H1 (cell line): ENCODE data around the gene THAP7.

ENCODE experiments used
- ATF2 ChIP-seq: IDR thresholded peaks from 2 replicates; pipeline ENCODE4 v1.6.1; 2012; ENCODE audit warnings: low read length, inconsistent platforms
- CEBPB ChIP-seq: IDR thresholded peaks from 2 replicates; pipeline ENCODE4 v1.6.1; 2012; ENCODE audit warnings: low read depth, low read length
- CHD2 ChIP-seq: IDR thresholded peaks from 2 replicates; pipeline ENCODE4 v1.6.1; 2012; ENCODE audit warnings: low read length, improper control_type of control experiment
- CREB1 ChIP-seq: IDR thresholded peaks from 2 replicates; pipeline ENCODE4 v1.6.1; 2012; ENCODE audit warnings: inconsistent platforms
- CTCF ChIP-seq, 3 experiments: IDR thresholded peaks; 1 replicate in 2 of 3; 2 replicates in 1 of 3; pipeline versions ENCODE4 v1.5.1 to v1.6.1; 2011; ENCODE audit warnings: low read length in 3 of 3, mild to moderate bottlenecking in 3 of 3, inconsistent platforms in 2 of 3, low read depth in 1 of 3, moderate library complexity in 1 of 3; ENCODE audit not compliant: insufficient read depth in 1 of 3; ENCODE audit errors: control extremely low read depth in 1 of 3
- EZH2 ChIP-seq: fragments of 200-600 bp; sonication (generic); IDR thresholded peaks from 2 replicates; pipeline ENCODE4 v1.7.1; 2012; ENCODE audit warnings: low read depth, mild to moderate bottlenecking, moderate library complexity, low read length, inconsistent platforms; ENCODE audit not compliant: severe bottlenecking
- POLR2A ChIP-seq, 2 experiments: IDR thresholded peaks; 1 replicate in 1 of 2; 2 replicates in 1 of 2; pipeline ENCODE4 v1.6.1; 2011; ENCODE audit warnings: low read depth in 2 of 2, low read length in 2 of 2, mild to moderate bottlenecking in 2 of 2; ENCODE audit errors: control extremely low read depth in 1 of 2
- RAD21 ChIP-seq, 2 experiments: IDR thresholded peaks in 1 of 2; conservative IDR thresholded peaks in 1 of 2; 2 replicates each; pipeline ENCODE4 v1.6.1; 2011; ENCODE audit warnings: low read depth in 2 of 2, low read length in 2 of 2, improper control_type of control experiment in 1 of 2, inconsistent platforms in 1 of 2, mild to moderate bottlenecking in 1 of 2, moderate library complexity in 1 of 2
- SRF ChIP-seq: IDR thresholded peaks from 2 replicates; pipeline ENCODE4 v1.6.1; 2011; ENCODE audit warnings: mild to moderate bottlenecking, low read depth, low read length, moderate library complexity
- SUZ12 ChIP-seq: fragments of 200-600 bp; sonication (generic); IDR thresholded peaks from 2 replicates; pipeline ENCODE4 v1.6.1; 2012; ENCODE audit warnings: mild to moderate bottlenecking, inconsistent platforms, low read length, moderate library complexity, mixed read lengths
- ZNF274 ChIP-seq: IDR thresholded peaks from 2 replicates; pipeline ENCODE4 v1.7.0; 2012; ENCODE audit warnings: low read length, borderline replicate concordance; ENCODE audit errors: extremely low read depth

- TF ChIP-seq SRF (no peak), CTCF (IDR thresholded peaks at IDR 0.05; ENCODE audit: control extremely low read depth in 1 of 3, insufficient read depth in 1 of 3, low read depth in 1 of 3, low read length in 3 of 3) (no peak), CHD2 (no peak), CREB1 (no peak), POLR2A (IDR thresholded peaks at IDR 0.05; ENCODE audit: control extremely low read depth in 1 of 2, low read depth in 2 of 2, low read length in 2 of 2) (no peak), CEBPB (no peak), EZH2 (no peak), ATF2 (no peak), SUZ12 (no peak), RAD21 (IDR thresholded peaks at IDR 0.05 in 1 of 2, conservative IDR thresholded peaks at IDR 0.05 in 1 of 2; ENCODE audit: low read depth in 2 of 2, low read length in 2 of 2) (no peak), ZNF274 (no peak)
These were observed 24.1 kb upstream of the THAP7 start for GRCh38 chr22:21025763-21026755.
